ENCODE data around the gene INSIG2. TPM values are rescaled to one million over a fixed set of nuclear protein-coding genes. Genes with fewer than 3 reads are reported as not detected.

INSIG2 gene
- polyA plus RNA-seq, 1 donor (not counting 4 experiments of a cell fraction or from before 2014, with no cell fraction given), result 28.6 TPM

GRCh38 chr2:118151831-118152230, 63.6 kb downstream of the INSIG2 start:
- Histone ChIP-seq H3K4me2 (ENCODE audit: control insufficient read depth, extremely low read depth, insufficient read depth, low read depth, low read length) (no peak overlapping the region), H3K4me1 (ENCODE audit: control insufficient read depth, extremely low read depth, insufficient read depth, low read length) (no peaks in the 10 kb centered on the region), H3K9me1 (ENCODE audit: control insufficient read depth, extremely low read depth, insufficient read depth, low read length) (no peaks in the 10 kb centered on the region), H2AFZ (ENCODE audit: control insufficient read depth, low read length) (no peak overlapping the region), H4K20me1 (ENCODE audit: control insufficient read depth, extremely low read depth, insufficient read depth, low read length) (no peaks in the 10 kb centered on the region), H3K4me3 (ENCODE audit: control insufficient read depth in 2 of 3, extremely low read depth in 1 of 3, insufficient read depth in 2 of 3, low read depth in 1 of 3, low read length in 3 of 3) (no peak overlapping the region), H3K9ac (ENCODE audit: control insufficient read depth, extremely low read depth, insufficient read depth, low read length) (no peak overlapping the region), H3K36me3 (ENCODE audit: control insufficient read depth in 2 of 2, extremely low read depth in 1 of 2, insufficient read depth in 2 of 2, low read length in 2 of 2) (no peaks in the 10 kb centered on the region), H3K27ac (ENCODE audit: control insufficient read depth, insufficient read depth, low read length) (no peak overlapping the region), H3K27me3 (ENCODE audit: control insufficient read depth, extremely low read depth, insufficient read depth, low read length) (no peaks in the 10 kb centered on the region), H3K9me3 (ENCODE audit: control insufficient read depth, low read depth, low read length) (no peaks in the 10 kb centered on the region), H3K79me2 (ENCODE audit: control insufficient read depth, insufficient read depth, low read length) (no peaks in the 10 kb centered on the region)
- dilution Hi-C loops (cut with MboI; ENCODE audit: extremely low pct_ligation_motif_present, low sequenced_read_pairs), result no loop called here
- DNase-seq (ENCODE audit: low read depth, low spot score) (no peak), FAIRE-seq (no peak)
- no peak for TF ChIP-seq CTCF (optimal IDR thresholded peaks at IDR 0.05 in 1 of 3, IDR thresholded peaks at IDR 0.05 in 1 of 3, conservative IDR thresholded peaks at IDR 0.05 in 1 of 3; ENCODE audit: extremely low read depth in 1 of 3, insufficient read depth in 2 of 3, low read length in 3 of 3)
- no peak for TF ChIP-seq EZH2 (IDR thresholded peaks at IDR 0.05; ENCODE audit: low read length)

DNA sequence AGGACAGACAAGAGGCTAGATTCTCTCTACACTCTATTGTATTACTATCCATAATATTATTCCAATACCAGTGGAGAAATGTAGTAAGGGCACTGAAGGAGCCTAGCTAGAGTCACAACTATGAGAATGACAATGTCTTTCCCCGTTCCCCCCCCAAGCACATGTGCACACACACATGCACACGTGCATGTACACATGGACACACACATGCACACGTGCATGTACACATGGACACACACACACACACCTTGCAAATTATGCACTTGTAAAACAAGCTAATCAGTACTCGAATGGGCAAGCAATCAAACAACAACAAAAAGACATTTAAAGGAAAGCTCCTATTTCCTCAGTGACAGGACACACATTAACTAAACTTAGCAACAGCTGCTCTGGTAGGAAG, 65.2 kb downstream of the INSIG2 start:
- no peaks in the 10 kb centered on the region for H3K27me3 ChIP-seq (ENCODE audit: control insufficient read depth, extremely low read depth, insufficient read depth, low read length)
- H2AFZ ChIP-seq (ENCODE audit: control insufficient read depth, low read length), result no peak overlapping the region
- no peak overlapping the region for H3K27ac ChIP-seq (ENCODE audit: control insufficient read depth, insufficient read depth, low read length)
- H3K4me2 ChIP-seq (ENCODE audit: control insufficient read depth, extremely low read depth, insufficient read depth, low read depth, low read length), result no peak overlapping the region
- H3K9me1 ChIP-seq (ENCODE audit: control insufficient read depth, extremely low read depth, insufficient read depth, low read length), result no peaks in the 10 kb centered on the region
- no peak overlapping the region for H3K9ac ChIP-seq (ENCODE audit: control insufficient read depth, extremely low read depth, insufficient read depth, low read length)
- no peak for TF ChIP-seq EZH2 (IDR thresholded peaks at IDR 0.05; ENCODE audit: low read length)
- TF ChIP-seq CTCF (optimal IDR thresholded peaks at IDR 0.05 in 1 of 3, IDR thresholded peaks at IDR 0.05 in 1 of 3, conservative IDR thresholded peaks at IDR 0.05 in 1 of 3; ENCODE audit: extremely low read depth in 1 of 3, insufficient read depth in 2 of 3, low read length in 3 of 3), result no peak
- H3K4me3 ChIP-seq (ENCODE audit: control insufficient read depth in 2 of 3, extremely low read depth in 1 of 3, insufficient read depth in 2 of 3, low read depth in 1 of 3, low read length in 3 of 3), result no peak overlapping the region
- dilution Hi-C loops (cut with MboI; ENCODE audit: extremely low pct_ligation_motif_present, low sequenced_read_pairs), result no loop called here
- H3K36me3 ChIP-seq (ENCODE audit: control insufficient read depth in 2 of 2, extremely low read depth in 1 of 2, insufficient read depth in 2 of 2, low read length in 2 of 2), result no peaks in the 10 kb centered on the region
- no peaks in the 10 kb centered on the region for H3K9me3 ChIP-seq (ENCODE audit: control insufficient read depth, low read depth, low read length)
- H3K79me2 ChIP-seq (ENCODE audit: control insufficient read depth, insufficient read depth, low read length), result no peaks in the 10 kb centered on the region
- no peaks in the 10 kb centered on the region for H3K4me1 ChIP-seq (ENCODE audit: control insufficient read depth, extremely low read depth, insufficient read depth, low read length)
- FAIRE-seq (no peak), DNase-seq (ENCODE audit: low read depth, low spot score) (no peak)
- no peaks in the 10 kb centered on the region for H4K20me1 ChIP-seq (ENCODE audit: control insufficient read depth, extremely low read depth, insufficient read depth, low read length)
